SK-N-SH treated with all-trans-retinoic acid at 6 μM for 48 hours (cell line): ENCODE measurements around the gene CDIP1.

Experiments
- ATAC-seq: fragments of 200-7000 bp; cut with Tn5 transposase; 3 replicates; pipeline ENCODE4 v1.9.1; 2020; ENCODE audit warnings: mild to moderate bottlenecking, moderate library complexity
- ARNTL ChIP-seq: fragments of 450-650 bp; formaldehyde crosslinking; IDR thresholded peaks from 2 replicates; pipeline ENCODE4 v1.5.0; 2020; ENCODE audit warnings: low read depth, mild to moderate bottlenecking, moderate library complexity, borderline replicate concordance
- BACH2 ChIP-seq: fragments of 250-450 bp; sonication (Bioruptor Pico); IDR thresholded peaks from 2 replicates; pipeline ENCODE4 v1.9.0; 2021; ENCODE audit warnings: mild to moderate bottlenecking, borderline replicate concordance
- GLIS3 ChIP-seq: fragments of 250-450 bp; sonication (Bioruptor Pico); IDR thresholded peaks from 2 replicates; pipeline ENCODE4 v1.5.0; 2020; ENCODE audit warnings: mild to moderate bottlenecking, moderate library complexity
- ISL1 ChIP-seq: fragments of 250-450 bp; sonication (Bioruptor Pico); IDR thresholded peaks from 2 replicates; pipeline ENCODE4 v2.1.2; 2022; ENCODE audit warnings: mild to moderate bottlenecking, moderate library complexity
- OSR1 ChIP-seq: fragments of 250-450 bp; sonication (Bioruptor Pico); IDR thresholded peaks from 2 replicates; pipeline ENCODE4 v1.8.0; 2022; ENCODE audit warnings: moderate library complexity, mild to moderate bottlenecking, inconsistent platforms
- PPARA ChIP-seq: fragments of 250-450 bp; sonication (Bioruptor Pico); IDR thresholded peaks from 2 replicates; pipeline ENCODE4 v1.5.0; 2020; ENCODE audit warnings: mild to moderate bottlenecking, borderline replicate concordance
- SNAI2 ChIP-seq: fragments of 250-450 bp; sonication (Bioruptor Pico); IDR thresholded peaks from 2 replicates; pipeline ENCODE4 v1.5.0; 2020; ENCODE audit warnings: mild to moderate bottlenecking, moderate library complexity
- TOX ChIP-seq: fragments of 250-450 bp; sonication (Bioruptor Pico); IDR thresholded peaks from 2 replicates; pipeline ENCODE4 v1.8.0; 2021; ENCODE audit warnings: mild to moderate bottlenecking, moderate library complexity, borderline replicate concordance
- ZFP30 ChIP-seq: fragments of 450-650 bp; formaldehyde crosslinking; IDR thresholded peaks from 2 replicates; pipeline ENCODE4 v1.5.0; 2022; ENCODE audit warnings: mild to moderate bottlenecking, moderate library complexity
- ZNF565 ChIP-seq: fragments of 450-650 bp; formaldehyde crosslinking; conservative IDR thresholded peaks from 2 replicates; pipeline ENCODE4 v1.5.0; 2020; ENCODE audit warnings: low read depth, mild to moderate bottlenecking, moderate library complexity
- ZNF70 ChIP-seq: fragments of 450-650 bp; formaldehyde crosslinking; IDR thresholded peaks from 2 replicates; pipeline ENCODE4 v1.5.0; 2020; ENCODE audit warnings: mild to moderate bottlenecking, moderate library complexity
- ZNF8 ChIP-seq: fragments of 450-650 bp; formaldehyde crosslinking; IDR thresholded peaks from 2 replicates; pipeline ENCODE4 v1.5.0; 2020; ENCODE audit warnings: mild to moderate bottlenecking, moderate library complexity

CDIP1 gene

GRCh38 chr16:4460936-4461249 lies 77.7 kb downstream of the CDIP1 start:
- TF ChIP-seq TOX: no peak
- TF ChIP-seq SNAI2 (CRISPR knock-in tag): no peak
- TF ChIP-seq ZNF8: no peak
- TF ChIP-seq ZNF565 (CRISPR knock-in tag): no peak
- no peak for TF ChIP-seq ISL1 (CRISPR knock-in tag)
- no peak for TF ChIP-seq PPARA (CRISPR knock-in tag)
- no peak for TF ChIP-seq OSR1 (CRISPR knock-in tag)
- no peak for TF ChIP-seq ZNF70
- no peak for TF ChIP-seq ARNTL (CRISPR knock-in tag)
- TF ChIP-seq BACH2: no peak
- no peak for TF ChIP-seq ZFP30
- TF ChIP-seq GLIS3 (CRISPR knock-in tag): no peak
- no peak for ATAC-seq
